Stimulated activated CD8-positive, alpha-beta memory T cell treated with anti-CD3 and anti-CD28 coated beads, Interleukin-15, amount 100 ng/mL, for 4 hours (primary cell): ENCODE results near the gene CEP112.
"Not testable (repeated sequence)": the region's sequence is repeated elsewhere in the genome, so short reads cannot be mapped to it uniquely, and the experiment has no call there.

ENCODE experiments used
- DNase-seq, 2 donors: peaks; one replicate each; pipeline ENCODE4 v3.0.0-alpha.2; 2020; ENCODE audit warnings: low read depth in 2 of 2

CEP112 gene

DNA sequence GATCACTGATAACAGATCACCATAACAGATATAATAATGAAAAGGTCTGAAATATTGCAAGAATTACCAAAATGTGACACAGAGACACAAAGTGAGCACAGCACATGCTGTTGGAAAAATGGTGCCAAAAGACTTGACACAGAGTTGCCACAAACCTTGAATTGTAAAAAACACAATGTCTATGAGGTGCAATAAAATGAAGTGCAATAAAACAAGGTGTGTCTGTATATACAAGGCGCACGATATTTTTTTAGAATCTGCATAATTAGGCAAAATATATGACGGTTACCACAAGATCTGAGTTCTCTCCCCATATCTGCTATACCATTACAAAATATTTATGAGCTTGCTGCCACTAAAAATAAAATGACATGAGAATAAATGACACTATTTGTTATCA, 458.6 kb downstream of the CEP112 start:
- no peak for DNase-seq

- not testable (repeated sequence) for DNase-seq
Measured at GRCh38 chr17:65732667-65733066, 459.3 kb downstream of the CEP112 start.

GRCh38 chr17:65730711-65731169, 461.2 kb downstream of the CEP112 start:
- DNase-seq: no peak

DNA sequence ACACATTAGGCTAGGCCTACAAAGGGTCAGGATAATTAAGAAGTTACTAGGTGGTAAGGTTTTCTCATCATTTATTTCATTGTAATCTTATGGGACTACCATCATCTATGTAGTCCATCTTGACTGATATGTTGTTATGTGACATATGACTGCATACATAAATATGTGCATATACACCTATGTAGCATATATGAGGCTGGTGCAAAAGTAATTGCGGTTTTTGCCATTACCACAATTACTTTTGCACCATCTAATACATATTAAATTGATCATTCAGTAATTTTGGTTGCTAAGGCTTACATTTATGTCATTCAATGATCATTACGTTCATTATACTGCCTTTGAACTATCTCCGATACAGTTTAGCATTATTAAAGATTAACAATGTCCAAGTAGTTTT, 462.7 kb downstream of the CEP112 start:
- no peak for DNase-seq

GRCh38 chr17:65727832-65728231, 464.1 kb downstream of the CEP112 start:
- no peak for DNase-seq

DNA sequence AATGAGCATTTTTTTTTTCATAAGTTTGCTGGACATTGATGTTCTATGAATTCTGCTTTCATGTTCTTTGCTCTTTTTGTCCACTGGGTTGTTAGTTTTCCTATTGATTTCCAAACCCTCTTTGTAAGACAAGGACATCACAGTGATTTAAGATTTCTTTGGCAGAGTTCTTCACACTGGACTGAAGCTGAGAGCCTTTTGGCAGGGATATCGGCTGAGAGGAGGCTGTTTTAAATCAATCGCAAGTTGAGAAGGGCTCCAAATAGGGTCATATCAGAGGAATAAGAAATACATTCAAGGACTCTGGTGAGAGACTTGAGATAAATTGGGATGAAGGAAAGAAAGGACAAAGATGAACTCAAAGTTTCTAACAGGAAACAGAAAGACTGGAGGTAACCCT, 464.7 kb downstream of the CEP112 start:
- DNase-seq: no peak

DNA sequence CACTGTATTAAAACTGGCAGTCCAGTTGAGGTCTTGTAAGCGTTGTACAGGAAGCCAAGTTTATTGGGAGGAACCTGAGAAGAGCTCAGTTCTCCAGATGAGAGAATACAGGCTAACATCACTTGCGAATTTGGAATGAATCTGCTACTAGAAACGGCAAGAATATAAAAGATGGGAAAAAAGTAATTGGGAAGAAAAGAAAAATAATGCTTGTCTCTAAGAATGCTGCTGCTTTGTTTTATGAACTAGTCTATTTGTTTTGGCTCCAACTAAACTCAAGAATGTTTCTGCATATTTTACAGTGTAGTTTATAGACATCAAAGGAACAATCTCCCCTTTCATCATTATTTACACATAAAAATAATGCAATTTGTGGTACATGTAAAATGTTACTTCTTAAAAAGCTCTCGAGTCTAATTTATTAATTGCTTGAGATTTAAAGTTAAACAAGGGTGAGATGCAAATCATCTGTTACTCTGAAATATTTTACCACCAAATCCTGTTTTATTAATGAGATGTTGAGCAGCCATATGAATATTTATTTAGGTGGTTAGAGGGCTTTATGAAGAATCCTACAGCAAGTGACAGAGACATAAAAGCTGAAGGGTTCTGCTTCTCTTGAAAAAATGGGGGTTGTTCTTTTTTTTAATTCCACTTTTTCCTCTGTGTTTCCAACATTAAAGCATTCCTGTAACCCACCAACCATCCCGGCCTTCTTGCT, 468.3 kb downstream of the CEP112 start:
- DNase-seq: no peak

DNA sequence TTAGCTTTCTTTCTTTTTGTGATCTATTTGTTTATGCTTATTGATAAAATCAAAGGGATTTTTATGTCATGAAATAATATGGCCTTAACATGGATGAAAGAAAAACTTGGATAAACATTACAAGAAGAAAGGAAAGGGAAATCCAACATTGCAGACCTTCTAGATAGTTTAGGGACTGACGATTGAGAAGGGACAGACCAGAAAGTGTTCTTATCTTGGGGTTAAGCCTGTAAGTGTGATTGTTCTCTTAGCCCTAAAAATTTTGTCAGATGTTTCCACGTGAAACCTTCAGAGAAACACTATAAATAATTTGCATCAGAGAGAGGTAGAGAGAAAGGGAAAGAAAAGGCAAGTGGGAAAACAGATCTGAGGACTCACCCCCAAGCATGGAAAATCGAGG, 473.3 kb downstream of the CEP112 start:
- no peak for DNase-seq

- no peak for DNase-seq
Measured at GRCh38 chr17:65712383-65713267, 479.3 kb downstream of the CEP112 start.

DNA sequence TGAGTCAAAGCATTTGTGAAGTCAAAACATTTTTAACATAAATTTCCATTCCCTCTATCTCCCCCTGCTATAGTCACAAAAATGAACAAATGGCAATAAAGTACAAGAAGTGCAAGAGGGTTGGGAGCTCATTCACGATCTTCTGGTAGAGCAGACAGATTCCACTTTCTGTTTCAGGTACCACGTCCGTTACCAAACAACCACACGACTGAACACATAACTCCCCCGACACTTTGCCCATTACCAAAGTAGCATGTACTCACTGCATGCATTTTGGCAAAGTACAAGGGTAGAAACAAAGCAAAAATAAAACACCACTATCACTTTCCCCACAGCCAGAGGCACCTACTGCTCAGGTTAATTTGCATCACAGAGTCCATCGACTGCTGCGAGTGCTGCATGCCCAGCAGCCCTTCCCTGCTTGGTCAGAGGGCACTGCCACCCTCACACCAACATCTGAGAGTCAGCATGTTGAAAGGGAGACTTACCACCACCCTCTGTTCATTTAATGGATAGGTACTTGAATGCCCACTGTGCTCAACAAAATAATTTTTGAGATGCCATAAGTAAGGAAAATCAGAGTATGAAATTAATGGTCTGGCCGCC, 480.2 kb downstream of the CEP112 start:
- DNase-seq: no peak

- DNase-seq: no peak
Measured at GRCh38 chr17:65707780-65708179, 484.2 kb downstream of the CEP112 start.

GRCh38 chr17:65704731-65705130, 487.2 kb downstream of the CEP112 start:
- DNase-seq: no peak

DNA sequence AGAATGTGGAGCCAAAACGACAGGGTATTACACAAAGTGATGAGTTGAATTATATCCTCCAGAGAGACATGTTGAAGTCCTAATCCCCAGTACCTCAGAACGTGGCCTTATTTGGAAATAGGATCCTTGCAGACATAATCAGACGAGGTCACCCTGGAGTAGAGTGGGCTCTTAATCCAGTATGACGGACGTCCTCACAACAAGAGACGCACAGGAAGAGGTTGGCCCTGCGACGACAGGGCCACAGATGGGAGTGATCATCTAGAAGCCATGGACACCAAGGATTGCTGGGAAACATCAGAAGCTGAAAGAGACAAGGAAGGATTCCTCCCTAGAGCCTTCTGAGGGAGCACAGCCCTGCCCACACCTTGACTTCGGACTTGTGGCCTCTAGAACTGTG, 488.0 kb downstream of the CEP112 start:
- no peak for DNase-seq

DNA sequence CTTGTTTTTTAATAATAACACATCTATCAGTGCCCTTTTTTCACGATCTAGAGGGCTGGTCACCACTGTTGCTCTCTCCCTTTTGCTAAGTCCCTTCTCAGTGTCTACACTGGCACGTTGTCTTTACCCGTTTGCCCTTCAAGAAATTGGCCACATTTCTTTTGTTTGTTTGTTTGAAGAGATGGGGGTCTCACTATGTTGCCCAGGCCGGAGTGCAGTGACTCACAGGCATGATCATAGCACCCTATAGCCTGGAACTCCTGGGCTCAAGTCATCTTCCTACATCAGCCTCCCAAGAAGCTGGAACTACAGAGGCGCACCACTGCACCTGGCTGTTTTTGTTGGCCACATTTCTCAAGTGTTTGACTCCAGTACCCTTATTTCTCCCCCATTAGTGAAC, 492.5 kb downstream of the CEP112 start:
- DNase-seq: no peak

GRCh38 chr17:65698381-65699061, 493.4 kb downstream of the CEP112 start:
- DNase-seq: no peak

GRCh38 chr17:65697661-65698060, 494.3 kb downstream of the CEP112 start:
- DNase-seq: no peak

- DNase-seq: no peak
Measured at GRCh38 chr17:65696739-65697394, 495.1 kb downstream of the CEP112 start.

DNA sequence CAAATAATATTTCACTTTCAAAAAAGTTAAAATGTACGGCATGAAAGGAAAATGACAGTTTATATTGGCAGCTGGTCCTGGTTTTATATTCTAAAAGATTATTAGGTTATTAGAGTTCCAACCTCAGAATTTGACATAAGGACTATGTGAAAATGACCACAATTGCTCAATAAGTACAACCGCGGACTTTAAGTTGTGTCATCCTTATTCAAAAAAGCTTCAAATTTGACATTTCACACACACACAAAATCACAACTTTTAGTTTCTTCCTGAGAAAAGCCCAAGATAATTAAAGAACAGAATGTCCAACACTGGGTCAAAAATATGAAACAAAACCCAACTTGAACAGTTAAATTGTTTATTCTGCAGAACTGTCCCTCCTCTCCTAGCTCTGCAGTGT, 497.3 kb downstream of the CEP112 start:
- DNase-seq: no peak

DNA sequence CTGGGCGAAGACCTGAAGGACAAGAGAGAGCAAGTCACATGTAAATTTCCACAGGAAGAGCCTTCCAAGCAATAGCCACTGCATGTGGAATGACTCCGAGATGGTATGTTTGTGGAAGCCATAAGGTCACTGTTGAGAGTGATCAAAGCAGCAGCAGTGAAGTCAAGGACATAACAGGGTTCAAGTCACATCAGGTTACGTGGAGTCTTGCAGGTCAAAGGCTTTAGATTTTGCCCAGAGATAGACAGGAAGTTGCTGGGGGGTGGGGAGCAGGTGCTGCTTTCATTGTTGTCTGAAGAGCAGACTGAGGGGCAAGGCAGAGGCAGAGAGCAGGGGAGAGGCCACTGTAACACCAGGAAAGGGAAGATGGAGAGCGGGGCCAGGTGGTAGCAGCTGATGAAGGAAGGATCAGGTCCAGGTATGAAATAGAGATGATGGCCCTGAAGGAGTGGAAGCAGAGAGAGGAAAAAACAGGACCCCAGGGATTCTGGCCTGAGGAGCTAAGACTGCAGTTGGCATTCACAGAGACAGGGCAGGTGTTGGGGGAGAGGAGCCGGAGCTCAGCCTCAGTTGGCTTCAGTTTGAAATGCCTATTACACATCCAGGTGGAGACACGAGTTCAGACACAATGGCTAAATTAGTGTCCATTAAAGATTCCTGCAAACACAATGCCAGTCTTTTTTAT, 501.2 kb downstream of the CEP112 start:
- DNase-seq: no peak

DNA sequence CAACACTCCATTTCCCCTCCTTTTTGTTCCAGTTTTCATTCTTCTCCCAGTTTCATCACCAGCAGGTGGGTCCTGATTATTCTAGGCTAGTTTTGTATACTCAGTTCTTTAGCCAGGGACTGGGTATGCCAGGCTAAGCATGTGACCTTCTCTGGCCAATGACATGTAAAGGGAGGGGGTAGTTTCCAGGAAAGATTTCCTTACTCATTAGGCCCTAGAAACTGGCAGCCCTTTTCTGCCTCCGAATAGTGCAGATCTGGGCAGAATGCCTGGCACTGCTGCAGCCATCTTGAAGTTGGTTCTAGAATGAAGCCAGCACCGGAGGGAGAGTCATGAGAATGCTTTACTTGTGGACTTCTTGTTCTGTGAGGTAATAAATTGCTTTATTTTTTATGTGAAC, 503.6 kb downstream of the CEP112 start:
- DNase-seq: no peak

- DNase-seq: no peak
Measured at GRCh38 chr17:65685110-65685509, 506.8 kb downstream of the CEP112 start.
